ENCODE measurements around the gene IMP4. TPM values are rescaled to one million over a fixed set of nuclear protein-coding genes. Genes with fewer than 3 reads are reported as not detected.

The IMP4 gene
- polyA plus RNA-seq, 3 donors = 57.6 to 81.2 (median 58.5) TPM

DNA sequence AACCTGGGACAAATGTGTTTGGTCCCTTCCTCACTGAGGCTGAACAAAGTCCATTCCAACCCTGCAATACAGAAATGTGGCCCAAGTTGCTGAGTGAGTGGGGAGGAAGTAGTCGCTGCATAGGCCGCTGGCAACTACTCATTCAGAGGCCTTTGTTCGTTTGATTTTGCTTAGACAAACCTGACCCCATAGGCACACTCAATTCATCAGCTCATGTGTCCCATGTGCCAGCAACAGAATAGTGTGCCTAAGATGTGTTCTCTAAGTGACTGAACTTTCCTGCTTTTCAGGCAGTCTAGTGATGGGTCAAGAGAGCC lies 36.2 kb downstream of the IMP4 start:
- Mint-ChIP-seq H3K4me1 (peaks cover 41% of the 10 kb centered on the region), H3K36me3 (peaks cover 67 to 75% of the 10 kb centered on the region in 2 donors), H3K9me3 (no peaks in the 10 kb centered on the region), H3K4me3 (no peak overlapping the region), H3K27ac (peak overlapping the region in 2 of 7 donors; percentile 46 to 51), H3K27me3 (ENCODE audit: low read depth in 3 of 3) (peaks cover 0 to 2% (median under 1%) of the 10 kb centered on the region in 3 donors)
- H3K4me1 ChIP-seq (ENCODE audit: control insufficient read depth in 1 of 2, insufficient read depth in 2 of 2, low read length in 2 of 2) = peaks cover 29 to 38% of the 10 kb centered on the region in 2 donors
- DNase-seq = no peak
- no peak overlapping the region for H3K4me2 ChIP-seq (replicated peaks; ENCODE audit: extremely low read depth, low read length, poor library complexity, severe bottlenecking)
- H3K4me3 ChIP-seq (replicated peaks in 1 of 3; ENCODE audit: low read depth in 2 of 3, low read length in 3 of 3) = no peak overlapping the region
- H3K9me3 ChIP-seq (replicated peaks in 1 of 2; ENCODE audit: control insufficient read depth in 1 of 2, insufficient read depth in 1 of 2, low read length in 2 of 2) = no peaks in the 10 kb centered on the region
- TF ChIP-seq CTCF (IDR thresholded peaks at IDR 0.05) = no peak
- H3K79me2 ChIP-seq (ENCODE audit: insufficient read depth, low read length) = peaks cover 97% of the 10 kb centered on the region
- no peaks in the 10 kb centered on the region for H3K27me3 ChIP-seq (ENCODE audit: control insufficient read depth in 2 of 2, insufficient read depth in 2 of 2, low read length in 2 of 2)
- 60% methylated on average over 1 of the region's 3 CpGs for WGBS (ENCODE audit: insufficient coverage)
- intact Hi-C loops (cut with micrococcal nuclease) = no loop called here
- no peak overlapping the region for H3K27ac ChIP-seq (ENCODE audit: low read depth in 1 of 2, low read length in 2 of 2)
- H2AFZ ChIP-seq (ENCODE audit: insufficient read depth, low read depth, low read length, poor library complexity, severe bottlenecking) = no peak overlapping the region
- H3K9ac ChIP-seq (ENCODE audit: insufficient read depth, low read length, poor library complexity, severe bottlenecking) = no peak overlapping the region
- H4K20me1 ChIP-seq (ENCODE audit: insufficient read depth, low read length) = peaks cover 92% of the 10 kb centered on the region
- H3K36me3 ChIP-seq (replicated peaks in 1 of 2; ENCODE audit: control insufficient read depth in 1 of 2, insufficient read depth in 2 of 2, low read length in 2 of 2) = peaks cover 42 to 89% of the 10 kb centered on the region in 2 donors

DNA sequence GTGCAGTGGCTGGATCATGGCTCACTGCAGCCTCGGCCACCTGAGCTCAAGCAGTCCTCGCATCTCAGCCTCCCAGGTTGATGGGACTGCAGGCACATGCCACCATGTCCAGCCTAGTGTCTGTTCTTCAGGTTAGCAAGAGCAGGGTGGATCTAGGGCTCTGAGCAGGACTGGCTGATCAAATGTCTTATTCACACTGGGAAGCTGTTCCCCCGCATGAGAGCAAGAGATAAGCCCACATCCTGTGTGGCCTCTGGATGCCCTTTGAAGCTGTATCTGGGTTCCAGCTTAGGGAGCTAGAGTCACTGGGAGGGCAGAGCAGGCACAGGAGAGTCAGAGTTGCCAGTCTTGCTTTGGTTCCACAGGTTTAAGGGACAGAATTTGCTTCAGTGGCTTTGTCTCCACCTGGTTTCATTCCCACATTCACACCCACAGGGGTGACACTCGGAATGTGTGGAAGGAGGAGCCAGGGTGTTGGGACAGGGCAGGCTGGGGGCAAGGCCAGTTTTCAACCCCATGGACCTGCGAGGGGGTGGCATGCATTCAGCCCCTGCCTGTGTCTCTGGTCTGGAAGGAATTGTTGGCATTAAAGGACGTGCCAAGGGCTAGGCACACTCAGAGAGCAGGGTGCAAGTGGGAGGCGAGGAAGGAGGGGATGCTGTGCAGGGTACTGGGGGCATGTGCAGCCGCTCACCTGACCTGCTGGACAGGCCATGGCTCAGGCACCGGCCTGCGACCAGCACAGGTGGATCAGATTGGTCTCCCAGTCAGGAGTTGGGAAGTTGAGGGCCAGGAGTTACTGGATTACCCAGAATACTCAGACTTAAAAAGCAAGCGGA lies 37.6 kb downstream of the IMP4 start:
- Mint-ChIP-seq H3K4me3 (no peak overlapping the region), H3K4me1 (peaks cover 32% of the 10 kb centered on the region), H3K36me3 (peaks cover 53 to 62% of the 10 kb centered on the region in 2 donors), H3K9me3 (no peaks in the 10 kb centered on the region), H3K27ac (peak overlapping the region in 3 of 7 donors; percentile 15 to 38 (median 31)), H3K27me3 (ENCODE audit: low read depth in 3 of 3) (peaks cover 0 to 2% (median 0%) of the 10 kb centered on the region in 3 donors)
- Histone ChIP-seq H3K9ac (ENCODE audit: insufficient read depth, low read length, poor library complexity, severe bottlenecking) (no peak overlapping the region), H3K4me1 (ENCODE audit: control insufficient read depth in 1 of 2, insufficient read depth in 2 of 2, low read length in 2 of 2) (peaks cover 20 to 31% of the 10 kb centered on the region in 2 donors), H2AFZ (ENCODE audit: insufficient read depth, low read depth, low read length, poor library complexity, severe bottlenecking) (no peak overlapping the region), H3K27ac (ENCODE audit: low read depth in 1 of 2, low read length in 2 of 2) (no peak overlapping the region), H3K4me2 (replicated peaks; ENCODE audit: extremely low read depth, low read length, poor library complexity, severe bottlenecking) (no peak overlapping the region), H3K36me3 (replicated peaks in 1 of 2; ENCODE audit: control insufficient read depth in 1 of 2, insufficient read depth in 2 of 2, low read length in 2 of 2) (peaks cover 36 to 77% of the 10 kb centered on the region in 2 donors), H4K20me1 (ENCODE audit: insufficient read depth, low read length) (peaks cover 77% of the 10 kb centered on the region), H3K9me3 (replicated peaks in 1 of 2; ENCODE audit: control insufficient read depth in 1 of 2, insufficient read depth in 1 of 2, low read length in 2 of 2) (no peaks in the 10 kb centered on the region), H3K27me3 (ENCODE audit: control insufficient read depth in 2 of 2, insufficient read depth in 2 of 2, low read length in 2 of 2) (no peaks in the 10 kb centered on the region), H3K79me2 (ENCODE audit: insufficient read depth, low read length) (peaks cover 82% of the 10 kb centered on the region), H3K4me3 (replicated peaks in 1 of 3; ENCODE audit: low read depth in 2 of 3, low read length in 3 of 3) (no peak overlapping the region)
- no peak for TF ChIP-seq CTCF (IDR thresholded peaks at IDR 0.05)
- 95% methylated on average over 10 of the region's 11 CpGs for WGBS (ENCODE audit: insufficient coverage)
- intact Hi-C loops (cut with micrococcal nuclease) = no loop called here
- DNase-seq = no peak

All from CD14-positive monocyte (primary cell).